ENCODE data around the gene CD44. TPM values are rescaled to one million over a fixed set of nuclear protein-coding genes. Genes with fewer than 3 reads are reported as not detected.
A peak's percentile ranks its signal among the peaks of the same experiment; 100 is the strongest.

Gene CD44
- total RNA-seq, 2 donors from 2014 or later, result 698 to 736 TPM

- H3K4me3 Mint-ChIP-seq, result no peak overlapping the region
- H3K27ac Mint-ChIP-seq, result no peak overlapping the region
- peaks cover 8% of the 10 kb centered on the region for H3K9me3 Mint-ChIP-seq
- DNase-seq (ENCODE audit: low spot score) (no peak), ATAC-seq (no peak)
- no peaks in the 10 kb centered on the region for H3K27me3 Mint-ChIP-seq
- H3K4me1 Mint-ChIP-seq (ENCODE audit: low read depth in 2 of 2), result peaks cover 48 to 62% of the 10 kb centered on the region in 2 donors
- peaks cover 15% of the 10 kb centered on the region for H3K36me3 Mint-ChIP-seq
Measured at GRCh38 chr11:35136311-35136710, 2.7 kb upstream of the CD44 start.

GRCh38 chr11:35138058-35138457 is 913 bp upstream of the CD44 start:
- peak overlapping the region; percentile 99 for H3K4me3 Mint-ChIP-seq
- DNase-seq (ENCODE audit: low spot score) (no peak), ATAC-seq (no peak)
- H3K36me3 Mint-ChIP-seq, result peaks cover 21% of the 10 kb centered on the region
- H3K27ac Mint-ChIP-seq, result peak overlapping the region; percentile 97
- peaks cover 4% of the 10 kb centered on the region for H3K9me3 Mint-ChIP-seq
- H3K4me1 Mint-ChIP-seq (ENCODE audit: low read depth in 2 of 2), result peaks cover 51 to 64% of the 10 kb centered on the region in 2 donors
- no peaks in the 10 kb centered on the region for H3K27me3 Mint-ChIP-seq

- Mint-ChIP-seq H3K4me1 (ENCODE audit: low read depth in 2 of 2) (peaks cover 50 to 63% of the 10 kb centered on the region in 2 donors), H3K36me3 (peaks cover 21% of the 10 kb centered on the region)
Measured at GRCh38 chr11:35138606-35138942, 397 bp upstream of the CD44 start.

GRCh38 chr11:35139722-35140282 is 831 bp downstream of the CD44 start:
- no peak for DNase-seq (ENCODE audit: low spot score)
- Mint-ChIP-seq H3K27me3 (no peaks in the 10 kb centered on the region), H3K36me3 (peaks cover 22% of the 10 kb centered on the region), H3K9me3 (no peaks in the 10 kb centered on the region), H3K4me3 (peak overlapping the region; percentile 99), H3K4me1 (ENCODE audit: low read depth in 2 of 2) (peaks cover 56 to 66% of the 10 kb centered on the region in 2 donors), H3K27ac (peak overlapping the region; percentile 97)
- no peak for ATAC-seq

More at GRCh38 chr11:35138606-35138942, 397 bp upstream of the CD44 start:
- Mint-ChIP-seq H3K9me3 (peaks cover 2% of the 10 kb centered on the region), H3K27me3 (no peaks in the 10 kb centered on the region), H3K4me3 (peak overlapping the region; percentile 99), H3K27ac (peak overlapping the region; percentile 97)
- ATAC-seq (no peak), DNase-seq (ENCODE audit: low spot score) (no peak)

GRCh38 chr11:35141071-35141470 is 2.1 kb downstream of the CD44 start:
- Mint-ChIP-seq H3K36me3 (peaks cover 28% of the 10 kb centered on the region), H3K4me1 (ENCODE audit: low read depth in 2 of 2) (peaks cover 63 to 77% of the 10 kb centered on the region in 2 donors), H3K4me3 (peak overlapping the region; percentile 99), H3K27me3 (no peaks in the 10 kb centered on the region), H3K9me3 (no peaks in the 10 kb centered on the region), H3K27ac (peak overlapping the region; percentile 97)
- ATAC-seq (no peak), DNase-seq (ENCODE audit: low spot score) (no peak)

GRCh38 chr11:35141571-35141971 is 2.6 kb downstream of the CD44 start:
- peaks cover under 1% of the 10 kb centered on the region for H3K9me3 Mint-ChIP-seq
- DNase-seq (ENCODE audit: low spot score) (no peak), ATAC-seq (no peak)
- peaks cover 68 to 81% of the 10 kb centered on the region in 2 donors for H3K4me1 Mint-ChIP-seq (ENCODE audit: low read depth in 2 of 2)
- H3K27ac Mint-ChIP-seq, result peak overlapping the region; percentile 97
- H3K4me3 Mint-ChIP-seq, result peak overlapping the region; percentile 99
- H3K27me3 Mint-ChIP-seq, result no peaks in the 10 kb centered on the region
- H3K36me3 Mint-ChIP-seq, result peaks cover 30% of the 10 kb centered on the region

- DNase-seq (ENCODE audit: low spot score), result no peak
- peaks cover 70 to 81% of the 10 kb centered on the region in 2 donors for H3K4me1 Mint-ChIP-seq (ENCODE audit: low read depth in 2 of 2)
Measured at GRCh38 chr11:35142481-35143075, 3.6 kb downstream of the CD44 start.

GRCh38 chr11:35143297-35144135 is 4.5 kb downstream of the CD44 start:
- Mint-ChIP-seq H3K9me3 (peaks cover 5% of the 10 kb centered on the region), H3K4me1 (ENCODE audit: low read depth in 2 of 2) (peaks cover 71 to 79% of the 10 kb centered on the region in 2 donors)
- no peak for ATAC-seq

More at GRCh38 chr11:35142481-35143075, 3.6 kb downstream of the CD44 start:
- peak overlapping the region; percentile 99 for H3K4me3 Mint-ChIP-seq
- no peak for ATAC-seq
- peak overlapping the region; percentile 97 for H3K27ac Mint-ChIP-seq
- no peaks in the 10 kb centered on the region for H3K27me3 Mint-ChIP-seq
- peaks cover 35% of the 10 kb centered on the region for H3K36me3 Mint-ChIP-seq
- H3K9me3 Mint-ChIP-seq, result peaks cover 2% of the 10 kb centered on the region

GRCh38 chr11:35144136-35144741 is 5.3 kb downstream of the CD44 start:
- Mint-ChIP-seq H3K36me3 (peaks cover 48% of the 10 kb centered on the region), H3K4me3 (peak overlapping the region; percentile 99), H3K27ac (peak overlapping the region; percentile 97), H3K4me1 (ENCODE audit: low read depth in 2 of 2) (peaks cover 78 to 79% of the 10 kb centered on the region in 2 donors), H3K27me3 (no peaks in the 10 kb centered on the region), H3K9me3 (peaks cover 5% of the 10 kb centered on the region)
- DNase-seq (ENCODE audit: low spot score) (peak; percentile 86), ATAC-seq (peak; percentile 50 to 66)

More at GRCh38 chr11:35143297-35144135, 4.5 kb downstream of the CD44 start:
- peak overlapping the region; percentile 97 for H3K27ac Mint-ChIP-seq
- peaks cover 43% of the 10 kb centered on the region for H3K36me3 Mint-ChIP-seq
- peak overlapping the region; percentile 99 for H3K4me3 Mint-ChIP-seq
- H3K27me3 Mint-ChIP-seq, result no peaks in the 10 kb centered on the region
- no peak for DNase-seq (ENCODE audit: low spot score)

GRCh38 chr11:35144806-35145205 is 5.8 kb downstream of the CD44 start:
- Mint-ChIP-seq H3K36me3 (peaks cover 50% of the 10 kb centered on the region), H3K4me3 (peak overlapping the region; percentile 99)

GRCh38 chr11:35145271-35145670 is 6.3 kb downstream of the CD44 start:
- Mint-ChIP-seq H3K27me3 (no peaks in the 10 kb centered on the region), H3K4me1 (ENCODE audit: low read depth in 2 of 2) (peaks cover 82 to 85% of the 10 kb centered on the region in 2 donors), H3K4me3 (peak overlapping the region; percentile 99), H3K36me3 (peaks cover 48% of the 10 kb centered on the region), H3K27ac (peak overlapping the region; percentile 97), H3K9me3 (peaks cover 5% of the 10 kb centered on the region)
- peak; percentile 94 for DNase-seq (ENCODE audit: low spot score)
- peak; percentile 87 to 88 for ATAC-seq

More at GRCh38 chr11:35144806-35145205, 5.8 kb downstream of the CD44 start:
- no peaks in the 10 kb centered on the region for H3K27me3 Mint-ChIP-seq
- peaks cover 5% of the 10 kb centered on the region for H3K9me3 Mint-ChIP-seq
- ATAC-seq (peak in 1 of 2 donors; percentile 16), DNase-seq (ENCODE audit: low spot score) (no peak)
- H3K27ac Mint-ChIP-seq, result peak overlapping the region; percentile 97
- H3K4me1 Mint-ChIP-seq (ENCODE audit: low read depth in 2 of 2), result peaks cover 82 to 85% of the 10 kb centered on the region in 2 donors

GRCh38 chr11:35146074-35146521 is 7.1 kb downstream of the CD44 start:
- Mint-ChIP-seq H3K27me3 (no peaks in the 10 kb centered on the region), H3K4me1 (ENCODE audit: low read depth in 2 of 2) (peaks cover 85 to 87% of the 10 kb centered on the region in 2 donors), H3K9me3 (peaks cover 10% of the 10 kb centered on the region), H3K27ac (peak overlapping the region; percentile 97), H3K36me3 (peaks cover 50% of the 10 kb centered on the region), H3K4me3 (peak overlapping the region; percentile 99)
- ATAC-seq (peak; percentile 68 to 74), DNase-seq (ENCODE audit: low spot score) (peak; percentile 83)

GRCh38 chr11:35146711-35147110 is 7.7 kb downstream of the CD44 start:
- Mint-ChIP-seq H3K36me3 (peaks cover 45% of the 10 kb centered on the region), H3K4me3 (peak overlapping the region; percentile 99), H3K27me3 (no peaks in the 10 kb centered on the region), H3K27ac (peak overlapping the region; percentile 97), H3K9me3 (peaks cover 10% of the 10 kb centered on the region), H3K4me1 (ENCODE audit: low read depth in 2 of 2) (peaks cover 85 to 87% of the 10 kb centered on the region in 2 donors)
- ATAC-seq (peak in 1 of 2 donors; percentile 2), DNase-seq (ENCODE audit: low spot score) (no peak)
